ENCODE measurements around the gene KL.

DNA sequence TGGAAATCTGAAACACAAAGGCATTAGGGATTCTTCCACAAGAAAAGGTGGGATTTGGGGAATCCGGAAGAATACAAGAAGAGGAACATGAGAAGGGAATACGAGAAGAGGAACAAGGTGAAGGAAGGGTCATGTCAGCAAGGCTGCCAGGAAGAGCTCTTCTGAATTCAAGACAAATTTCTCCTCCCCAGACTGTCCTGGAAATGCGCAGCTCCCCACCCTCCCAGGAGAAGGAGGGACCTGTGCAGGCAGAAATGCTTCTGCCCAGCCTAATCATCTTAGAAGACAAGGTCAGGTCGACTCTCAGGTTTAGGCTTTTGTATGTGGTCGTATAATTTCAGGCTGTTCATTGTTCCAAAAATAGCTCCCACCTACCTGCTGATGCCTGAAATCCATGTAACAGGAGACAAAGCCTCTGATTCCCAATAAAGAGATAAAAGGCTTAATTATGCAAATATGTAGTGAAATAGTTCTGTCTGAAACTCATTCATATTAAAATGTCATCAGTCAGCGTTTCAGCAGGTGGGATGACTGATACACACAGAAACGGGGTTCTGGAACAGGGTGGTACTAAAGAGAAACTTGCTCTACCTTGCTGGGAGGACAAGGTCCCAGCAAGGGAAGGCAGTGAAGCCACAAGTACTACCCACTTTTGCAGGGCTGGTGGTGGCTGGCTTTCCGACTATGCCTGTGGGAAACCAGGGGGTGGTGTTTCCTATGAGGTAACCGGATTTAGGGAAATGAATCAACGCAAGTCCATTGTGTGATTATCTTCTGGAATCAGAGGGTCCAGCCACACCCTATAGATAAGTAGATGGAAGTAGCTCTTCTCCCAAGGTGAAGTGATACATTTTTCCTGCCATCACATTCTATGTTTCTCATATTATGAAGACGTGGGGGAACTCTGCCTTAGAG is 76.1 kb downstream of the KL start:
- TF ChIP-seq EP300 (IDR thresholded peaks at IDR 0.05; ENCODE audit: borderline replicate concordance in 1 of 2, low read depth in 1 of 2, low read length in 1 of 2) (no peak), EZH2phosphoT487 (IDR thresholded peaks at IDR 0.05; ENCODE audit: borderline replicate concordance, low read depth) (no peak), YY1 (IDR thresholded peaks at IDR 0.05; ENCODE audit: low read depth) (no peak), RAD21 (IDR thresholded peaks at IDR 0.05; ENCODE audit: low read length) (no peak), RCOR1 (IDR thresholded peaks at IDR 0.05; ENCODE audit: low read length) (no peak), POLR2AphosphoS5 (IDR thresholded peaks at IDR 0.05; ENCODE audit: low read depth, low read length) (no peak), MEF2A (IDR thresholded peaks at IDR 0.05; ENCODE audit: borderline replicate concordance, low read depth) (no peak), ZBTB33 (IDR thresholded peaks at IDR 0.05; ENCODE audit: borderline replicate concordance, low read depth) (no peak), GABPA (IDR thresholded peaks at IDR 0.05; ENCODE audit: low read depth) (no peak)
- TF ChIP-seq, protein P1, sequence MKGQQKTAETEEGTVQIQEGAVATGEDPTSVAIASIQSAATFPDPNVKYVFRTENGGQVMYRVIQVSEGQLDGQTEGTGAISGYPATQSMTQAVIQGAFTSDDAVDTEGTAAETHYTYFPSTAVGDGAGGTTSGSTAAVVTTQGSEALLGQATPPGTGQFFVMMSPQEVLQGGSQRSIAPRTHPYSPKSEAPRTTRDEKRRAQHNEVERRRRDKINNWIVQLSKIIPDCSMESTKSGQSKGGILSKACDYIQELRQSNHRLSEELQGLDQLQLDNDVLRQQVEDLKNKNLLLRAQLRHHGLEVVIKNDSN (IDR thresholded peaks at IDR 0.05; ENCODE audit: borderline replicate concordance, low read depth) = no peak
- TF ChIP-seq, protein P2, sequence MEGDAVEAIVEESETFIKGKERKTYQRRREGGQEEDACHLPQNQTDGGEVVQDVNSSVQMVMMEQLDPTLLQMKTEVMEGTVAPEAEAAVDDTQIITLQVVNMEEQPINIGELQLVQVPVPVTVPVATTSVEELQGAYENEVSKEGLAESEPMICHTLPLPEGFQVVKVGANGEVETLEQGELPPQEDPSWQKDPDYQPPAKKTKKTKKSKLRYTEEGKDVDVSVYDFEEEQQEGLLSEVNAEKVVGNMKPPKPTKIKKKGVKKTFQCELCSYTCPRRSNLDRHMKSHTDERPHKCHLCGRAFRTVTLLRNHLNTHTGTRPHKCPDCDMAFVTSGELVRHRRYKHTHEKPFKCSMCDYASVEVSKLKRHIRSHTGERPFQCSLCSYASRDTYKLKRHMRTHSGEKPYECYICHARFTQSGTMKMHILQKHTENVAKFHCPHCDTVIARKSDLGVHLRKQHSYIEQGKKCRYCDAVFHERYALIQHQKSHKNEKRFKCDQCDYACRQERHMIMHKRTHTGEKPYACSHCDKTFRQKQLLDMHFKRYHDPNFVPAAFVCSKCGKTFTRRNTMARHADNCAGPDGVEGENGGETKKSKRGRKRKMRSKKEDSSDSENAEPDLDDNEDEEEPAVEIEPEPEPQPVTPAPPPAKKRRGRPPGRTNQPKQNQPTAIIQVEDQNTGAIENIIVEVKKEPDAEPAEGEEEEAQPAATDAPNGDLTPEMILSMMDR (IDR thresholded peaks at IDR 0.05) = no peak
- TF ChIP-seq, protein P3, sequence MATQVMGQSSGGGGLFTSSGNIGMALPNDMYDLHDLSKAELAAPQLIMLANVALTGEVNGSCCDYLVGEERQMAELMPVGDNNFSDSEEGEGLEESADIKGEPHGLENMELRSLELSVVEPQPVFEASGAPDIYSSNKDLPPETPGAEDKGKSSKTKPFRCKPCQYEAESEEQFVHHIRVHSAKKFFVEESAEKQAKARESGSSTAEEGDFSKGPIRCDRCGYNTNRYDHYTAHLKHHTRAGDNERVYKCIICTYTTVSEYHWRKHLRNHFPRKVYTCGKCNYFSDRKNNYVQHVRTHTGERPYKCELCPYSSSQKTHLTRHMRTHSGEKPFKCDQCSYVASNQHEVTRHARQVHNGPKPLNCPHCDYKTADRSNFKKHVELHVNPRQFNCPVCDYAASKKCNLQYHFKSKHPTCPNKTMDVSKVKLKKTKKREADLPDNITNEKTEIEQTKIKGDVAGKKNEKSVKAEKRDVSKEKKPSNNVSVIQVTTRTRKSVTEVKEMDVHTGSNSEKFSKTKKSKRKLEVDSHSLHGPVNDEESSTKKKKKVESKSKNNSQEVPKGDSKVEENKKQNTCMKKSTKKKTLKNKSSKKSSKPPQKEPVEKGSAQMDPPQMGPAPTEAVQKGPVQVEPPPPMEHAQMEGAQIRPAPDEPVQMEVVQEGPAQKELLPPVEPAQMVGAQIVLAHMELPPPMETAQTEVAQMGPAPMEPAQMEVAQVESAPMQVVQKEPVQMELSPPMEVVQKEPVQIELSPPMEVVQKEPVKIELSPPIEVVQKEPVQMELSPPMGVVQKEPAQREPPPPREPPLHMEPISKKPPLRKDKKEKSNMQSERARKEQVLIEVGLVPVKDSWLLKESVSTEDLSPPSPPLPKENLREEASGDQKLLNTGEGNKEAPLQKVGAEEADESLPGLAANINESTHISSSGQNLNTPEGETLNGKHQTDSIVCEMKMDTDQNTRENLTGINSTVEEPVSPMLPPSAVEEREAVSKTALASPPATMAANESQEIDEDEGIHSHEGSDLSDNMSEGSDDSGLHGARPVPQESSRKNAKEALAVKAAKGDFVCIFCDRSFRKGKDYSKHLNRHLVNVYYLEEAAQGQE (IDR thresholded peaks at IDR 0.05; ENCODE audit: low read depth, low read length) = no peak

Measured in SK-N-SH (cell line).